IMR-90 (cell line): Measurements from ENCODE around the gene AGXT2. TPM values are rescaled to one million over a fixed set of nuclear protein-coding genes. Genes with fewer than 3 reads are reported as not detected.

ENCODE experiments used
- ATAC-seq: fragments of 200-7000 bp; cut with Tn5 transposase; 2 replicates; pipeline ENCODE4 v1.9.1; 2020; ENCODE audit warnings: low read depth, mild to moderate bottlenecking, moderate library complexity
- BruUV-seq: library from RNA; stranded (reverse); fragments of 400-500 nt; replicated peaks from 2 replicates; lab custom pipeline; 2021; lab: Mats Ljungman, UMichigan
- CTCF ChIA-PET: fragments of 300-600 bp; formaldehyde crosslinking; extraction: SDS; loops from one replicate; lab custom pipeline; 2021; ENCODE audit warnings: antibody characterized with exemption; lab: Yijun Ruan, JAX
- POLR2A ChIA-PET: fragments of 300-600 bp; sonication (Branson Sonifier 250); formaldehyde crosslinking; loops from one replicate; lab custom pipeline; 2022; ENCODE audit warnings: antibody characterized with exemption; ENCODE audit not compliant: unreplicated experiment; lab: Charles Lee
- DNase-seq: peaks from one replicate; pipeline ENCODE4 v3.0.0; 2013
- H2AFZ ChIP-seq: replicated peaks from 2 replicates; pipeline ENCODE3; 2013; ENCODE audit warnings: low read length, mild to moderate bottlenecking; ENCODE audit not compliant: poor library complexity
- H2AK5ac ChIP-seq: 2 replicates; pipeline ENCODE4 v1.6.1; 2013; ENCODE audit warnings: low read depth, low read length, inconsistent platforms
- H2AK9ac ChIP-seq: replicated peaks from 2 replicates; pipeline ENCODE3; 2013; ENCODE audit warnings: mild to moderate bottlenecking, low read depth, low read length, moderate library complexity; ENCODE audit not compliant: poor library complexity
- H2BK120ac ChIP-seq: 2 replicates; pipeline ENCODE4 v1.6.1; 2013; ENCODE audit warnings: low read depth, low read length, inconsistent platforms
- H2BK15ac ChIP-seq: 3 replicates; pipeline ENCODE4 v1.6.1; 2013; ENCODE audit warnings: low read depth, low read length, inconsistent platforms
- H2BK20ac ChIP-seq: 2 replicates; pipeline ENCODE4 v1.6.1; 2013; ENCODE audit warnings: low read depth, mild to moderate bottlenecking, inconsistent platforms, low read length, moderate library complexity
- H2BK5ac ChIP-seq: 2 replicates; pipeline ENCODE4 v1.6.1; 2013; ENCODE audit warnings: mild to moderate bottlenecking, low read depth, low read length, inconsistent platforms; ENCODE audit not compliant: poor library complexity, severe bottlenecking
- H3K14ac ChIP-seq: replicated peaks from 2 replicates; pipeline ENCODE4 v1.6.1; 2013; ENCODE audit warnings: low read depth, low read length, inconsistent platforms
- H3K18ac ChIP-seq: 2 replicates; pipeline ENCODE4 v1.6.1; 2013; ENCODE audit warnings: low read depth, low read length, control low read depth
- H3K23ac ChIP-seq: 2 replicates; pipeline ENCODE4 v1.6.1; 2013; ENCODE audit warnings: low read depth, low read length, inconsistent platforms
- H3K27ac ChIP-seq: 2 replicates; pipeline ENCODE4 v1.5.1; 2013; ENCODE audit warnings: mild to moderate bottlenecking, control low read depth, low read length; ENCODE audit not compliant: insufficient read depth
- H3K27me3 ChIP-seq: 2 replicates; pipeline ENCODE4 v1.6.1; 2013; ENCODE audit warnings: low read length; ENCODE audit not compliant: control insufficient read depth, insufficient read depth
- H3K36me3 ChIP-seq: 2 replicates; pipeline ENCODE4 v1.6.1; 2013; ENCODE audit warnings: low read length, mixed read lengths; ENCODE audit not compliant: control insufficient read depth, insufficient read depth
- H3K4ac ChIP-seq: 2 replicates; pipeline ENCODE4 v1.6.1; 2013; ENCODE audit warnings: low read depth, low read length, inconsistent platforms
- H3K4me1 ChIP-seq: 2 replicates; pipeline ENCODE4 v1.6.1; 2013; ENCODE audit warnings: low read length, mixed read lengths; ENCODE audit not compliant: control insufficient read depth, insufficient read depth
- H3K4me2 ChIP-seq: 2 replicates; pipeline ENCODE4 v1.6.1; 2013; ENCODE audit warnings: low read depth, mild to moderate bottlenecking, control low read depth, low read length, moderate library complexity
- H3K4me3 ChIP-seq: 2 replicates; pipeline ENCODE4 v1.5.1; 2013; ENCODE audit warnings: low read depth, mild to moderate bottlenecking, control low read depth, low read length, moderate library complexity; ENCODE audit not compliant: insufficient read depth
- H3K56ac ChIP-seq: 2 replicates; pipeline ENCODE4 v1.6.1; 2013; ENCODE audit warnings: low read length, inconsistent platforms; ENCODE audit not compliant: insufficient read depth; ENCODE audit errors: extremely low read depth
- H3K79me1 ChIP-seq, 2 experiments: 2 replicates each; pipeline ENCODE4 v1.6.1; 2013; ENCODE audit warnings: low read length in 2 of 2, inconsistent platforms in 1 of 2, low read depth in 1 of 2
- H3K9ac ChIP-seq: 2 replicates; pipeline ENCODE4 v1.6.1; 2013; ENCODE audit warnings: low read depth, low read length, control low read depth
- H3K9me1 ChIP-seq: 2 replicates; pipeline ENCODE4 v1.6.1; 2013; ENCODE audit warnings: low read length, inconsistent platforms; ENCODE audit not compliant: insufficient read depth
- H3K9me3 ChIP-seq: 2 replicates; pipeline ENCODE4 v1.6.1; 2013; ENCODE audit warnings: low read length; ENCODE audit not compliant: control insufficient read depth, insufficient read depth
- H4K20me1 ChIP-seq: 2 replicates; pipeline ENCODE4 v1.6.1; 2013; ENCODE audit warnings: low read length, inconsistent platforms; ENCODE audit not compliant: insufficient read depth
- H4K5ac ChIP-seq: 2 replicates; pipeline ENCODE4 v1.6.1; 2013; ENCODE audit warnings: mild to moderate bottlenecking, low read depth, low read length, control low read depth
- H4K8ac ChIP-seq, 2 experiments: 2 replicates each; pipeline ENCODE4 v1.6.1; 2013; ENCODE audit warnings: low read depth in 2 of 2, low read length in 2 of 2, control low read depth in 1 of 2, inconsistent platforms in 1 of 2
- H4K91ac ChIP-seq: 2 replicates; pipeline ENCODE4 v1.6.1; 2013; ENCODE audit warnings: low read depth, low read length, inconsistent platforms; ENCODE audit not compliant: insufficient read depth
- RFX5 ChIP-seq: IDR thresholded peaks from 2 replicates; pipeline ENCODE4 v1.8.0; 2012; ENCODE audit warnings: low read depth, mild to moderate bottlenecking, low read length, moderate library complexity
- SMC3 ChIP-seq: fragments of 150-350 bp; IDR thresholded peaks from 2 replicates; pipeline ENCODE4 v1.6.1; 2016; ENCODE audit warnings: low read depth, mild to moderate bottlenecking, antibody characterized with exemption, low read length, moderate library complexity
- WGBS, 2 experiments: methylation state at CpG; one replicate each; pipeline versions ENCODE4 v1.1.5 to v1.1.7; 2013; ENCODE audit warnings: missing lambda C conversion rate in 2 of 2; ENCODE audit not compliant: insufficient read length in 1 of 2; ENCODE audit errors: extremely low coverage in 2 of 2; 5-methylcytosine and 5-hydroxymethylcytosine counted together
- dilution Hi-C: fragments of 300-500 bp; cut with HindIII; formaldehyde crosslinking; loops from one replicate; pipeline ENCODE4 v1.14.3; 2018; ENCODE audit warnings: low sequenced_read_pairs; ENCODE audit not compliant: unreplicated experiment
- in situ Hi-C: fragments of 300-500 bp; cut with MboI; formaldehyde crosslinking; loops from 3 replicates; pipeline ENCODE4 v1.14.3; 2019; ENCODE audit warnings: low sequenced_read_pairs, inconsistent platforms, mixed read lengths
- intact Hi-C: fragments of 100-400 bp; cut with micrococcal nuclease; formaldehyde crosslinking; loops from 2 replicates; pipeline ENCODE4 v1.10.0; 2022
- polyA plus RNA-seq, 3 experiments: library from polyadenylated mRNA; depleted of rRNA; stranded (reverse); fragments of >200 nt; gene quantifications; 2 replicates each; pipeline ENCODE4 v1.2.3, GENCODE V29; 2012; ENCODE audit warnings: low replicate concordance in 1 of 3
- total RNA-seq: library from RNA; depleted of rRNA; stranded (reverse); fragments of >200 nt; gene quantifications from 2 replicates; pipeline ENCODE4 v1.2.3, GENCODE V29; 2012

The AGXT2 gene
- total and polyA plus RNA-seq, 2 of the 4 experiments (the other 2 are of a cell fraction), result not detected

DNA sequence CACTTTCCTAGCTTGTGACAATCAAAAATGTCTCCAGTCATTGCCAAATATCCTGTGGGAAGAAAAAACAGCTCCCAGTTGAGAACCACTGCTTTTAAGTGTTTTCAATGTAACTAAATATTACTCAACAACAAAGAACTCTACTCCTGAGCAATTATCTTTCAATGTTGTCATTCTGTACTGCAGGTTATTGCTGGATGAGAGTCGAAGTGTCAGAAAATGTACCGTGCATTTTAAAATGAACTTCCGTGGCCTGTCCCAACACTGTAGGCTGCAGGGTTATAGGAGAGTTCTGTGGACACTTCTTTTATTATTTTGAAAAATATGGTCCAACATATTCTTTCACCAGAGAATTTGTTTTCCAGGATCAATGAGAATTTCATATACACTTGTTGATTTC is 34.8 kb upstream of the AGXT2 start:
- no peak overlapping the region for H2BK120ac ChIP-seq
- H2BK15ac ChIP-seq, result no peak overlapping the region
- no peak overlapping the region for H3K56ac ChIP-seq
- no peak overlapping the region for H3K4ac ChIP-seq
- no peak overlapping the region for H3K4me3 ChIP-seq
- peaks cover 15% of the 10 kb centered on the region for H3K27me3 ChIP-seq
- no peak overlapping the region for H3K14ac ChIP-seq
- ChIA-PET POLR2A (no interaction called here), CTCF (no interaction called here)
- in situ Hi-C loops (loop anchor here (25.0 kb wide), 1 partner anchor 530 kb away; the partner anchor contains the start of gene SPEF2), intact Hi-C loops (loop anchor here (10.0 kb wide), 2 partner anchors 352 to 702 kb away; no protein-coding TSS in a partner anchor), dilution Hi-C loops (no loop called here)
- H3K9me1 ChIP-seq, result no peaks in the 10 kb centered on the region
- no TSS peak for BruUV-seq
- no peaks in the 10 kb centered on the region for H3K4me1 ChIP-seq
- H3K4me2 ChIP-seq, result no peak overlapping the region
- H3K79me1 ChIP-seq, result no peaks in the 10 kb centered on the region
- H4K91ac ChIP-seq, result no peak overlapping the region
- H3K23ac ChIP-seq, result no peak overlapping the region
- H4K8ac ChIP-seq, result no peak overlapping the region
- ATAC-seq, result no peak
- no peak overlapping the region for H2AFZ ChIP-seq
- no CpG with 5 or more reads among the region's 3 CpGs for WGBS, 2 experiments
- TF ChIP-seq SMC3, result no peak
- TF ChIP-seq RFX5, result no peak
- no peak overlapping the region for H2AK5ac ChIP-seq
- no peaks in the 10 kb centered on the region for H3K36me3 ChIP-seq
- no peak overlapping the region for H4K5ac ChIP-seq
- no peak for DNase-seq
- no peaks in the 10 kb centered on the region for H3K9me3 ChIP-seq
- no peak overlapping the region for H3K9ac ChIP-seq
- no peak overlapping the region for H2AK9ac ChIP-seq
- no peak overlapping the region for H3K18ac ChIP-seq
- H4K20me1 ChIP-seq, result no peaks in the 10 kb centered on the region
- no peak overlapping the region for H2BK5ac ChIP-seq
- no peak overlapping the region for H3K27ac ChIP-seq
- H2BK20ac ChIP-seq, result no peak overlapping the region
